GM19328 (cell line): ENCODE results near the gene ARRB1.

Source experiments
- ATAC-seq: cut with Tn5 transposase; IDR thresholded peaks from one replicate; pipeline ENCODE4 v1.9.1; 2021; ENCODE audit warnings: mild to moderate bottlenecking, moderate library complexity; ENCODE audit not compliant: unreplicated experiment

Gene ARRB1

GRCh38 chr11:75262961-75263852, 88.3 kb downstream of the ARRB1 start:
- ATAC-seq = no peak

- ATAC-seq = no peak
Observed at GRCh38 chr11:75262436-75262835, 89.0 kb downstream of the ARRB1 start.

- ATAC-seq = no peak
Observed at GRCh38 chr11:75261902-75262361, 89.5 kb downstream of the ARRB1 start.

GRCh38 chr11:75260396-75261170, 90.9 kb downstream of the ARRB1 start:
- ATAC-seq = no peak

- ATAC-seq = no peak
Observed at GRCh38 chr11:75254326-75254725, 97.1 kb downstream of the ARRB1 start.

GRCh38 chr11:75249704-75250103, 101.8 kb downstream of the ARRB1 start:
- ATAC-seq = no peak

- ATAC-seq = no peak
Observed at GRCh38 chr11:75248924-75249256, 102.6 kb downstream of the ARRB1 start.

GRCh38 chr11:75246671-75247350, 104.7 kb downstream of the ARRB1 start:
- ATAC-seq = no peak

GRCh38 chr11:75246006-75246670, 105.3 kb downstream of the ARRB1 start:
- no peak for ATAC-seq

- ATAC-seq = no peak
Observed at GRCh38 chr11:75245356-75246005, 106.0 kb downstream of the ARRB1 start.

- ATAC-seq = no peak
Observed at GRCh38 chr11:75244052-75244814, 107.2 kb downstream of the ARRB1 start.

- ATAC-seq = no peak
Observed at GRCh38 chr11:75242722-75243600, 108.5 kb downstream of the ARRB1 start.

GRCh38 chr11:75241906-75242644, 109.4 kb downstream of the ARRB1 start:
- ATAC-seq = no peak

- ATAC-seq = peak; percentile 83
Observed at GRCh38 chr11:75241036-75241905, 110.2 kb downstream of the ARRB1 start.

- no peak for ATAC-seq
Observed at GRCh38 chr11:75240311-75241035, 111.0 kb downstream of the ARRB1 start, which contains the start of gene TPBGL. Gene TPBGL, plus strand, starts transcription at chr11:75240774. Its CDS starts 276 bp downstream, at chr11:75241050.
